H54 (cell line): ENCODE results near the gene GALNT12.

ENCODE experiments used
- DNase-seq: peaks from one replicate; pipeline ENCODE4 v3.0.0; 2011; ENCODE audit warnings: low spot score, mixed read lengths; ENCODE audit not compliant: insufficient read length
- FAIRE-seq: peaks from 3 replicates; lab custom pipeline; 2011; peaks lifted over from hg19 to GRCh38; lab: Jason Lieb, UNC
- POLR2A ChIP-seq: IDR thresholded peaks from 2 replicates; pipeline ENCODE4 v1.6.1; 2011; ENCODE audit warnings: low read depth, mild to moderate bottlenecking, low read length

Gene GALNT12

GRCh38 chr9:98790134-98790841 lies 17.2 kb upstream of the GALNT12 start:
- no peak for DNase-seq
- TF ChIP-seq POLR2A: no peak
- no peak for FAIRE-seq

- no peak for TF ChIP-seq POLR2A
- peak; percentile 100 for DNase-seq
- peak; percentile 97 for FAIRE-seq
These were observed 16.4 kb upstream of the GALNT12 start for GRCh38 chr9:98790842-98791607.

- no peak for TF ChIP-seq POLR2A
- FAIRE-seq (no peak), DNase-seq (no peak)
These were observed 15.6 kb upstream of the GALNT12 start for GRCh38 chr9:98791608-98792490.

GRCh38 chr9:98793031-98793430 lies 14.4 kb upstream of the GALNT12 start:
- no peak for DNase-seq
- FAIRE-seq: no peak
- TF ChIP-seq POLR2A: no peak

GRCh38 chr9:98794802-98795201 lies 12.7 kb upstream of the GALNT12 start:
- no peak for FAIRE-seq
- DNase-seq: no peak

GRCh38 chr9:98795295-98795955 lies 12.0 kb upstream of the GALNT12 start:
- DNase-seq (no peak), FAIRE-seq (no peak)
- no peak for TF ChIP-seq POLR2A

More at GRCh38 chr9:98794802-98795201, 12.7 kb upstream of the GALNT12 start:
- no peak for TF ChIP-seq POLR2A

GRCh38 chr9:98795970-98796363 lies 11.5 kb upstream of the GALNT12 start:
- no peak for TF ChIP-seq POLR2A
- DNase-seq (no peak), FAIRE-seq (no peak)

- no peak for FAIRE-seq
These were observed 10.9 kb upstream of the GALNT12 start, which contains the start of gene ANKS6 for GRCh38 chr9:98796364-98797101. TSS of gene ANKS6 (minus strand) at chr9:98796555. CDS start at chr9:98796491, 64 bp downstream.

GRCh38 chr9:98797491-98797890 lies 10.0 kb upstream of the GALNT12 start:
- FAIRE-seq: no peak
- no peak for DNase-seq
- TF ChIP-seq POLR2A: no peak

More at GRCh38 chr9:98796364-98797101, 10.9 kb upstream of the GALNT12 start, which contains the start of gene ANKS6:
- peak; percentile 74 for TF ChIP-seq POLR2A
- DNase-seq: peak; percentile 95

- TF ChIP-seq POLR2A: no peak
- FAIRE-seq (no peak), DNase-seq (no peak)
These were observed 9.2 kb upstream of the GALNT12 start for GRCh38 chr9:98798254-98798653.

GRCh38 chr9:98801561-98801960 lies 5.9 kb upstream of the GALNT12 start:
- DNase-seq: no peak
- no peak for FAIRE-seq
- no peak for TF ChIP-seq POLR2A

GRCh38 chr9:98801969-98802371 lies 5.5 kb upstream of the GALNT12 start:
- FAIRE-seq (no peak), DNase-seq (peak; percentile 61)
- no peak for TF ChIP-seq POLR2A
